ENCODE measurements around the gene PDE1C.

The PDE1C gene

DNA sequence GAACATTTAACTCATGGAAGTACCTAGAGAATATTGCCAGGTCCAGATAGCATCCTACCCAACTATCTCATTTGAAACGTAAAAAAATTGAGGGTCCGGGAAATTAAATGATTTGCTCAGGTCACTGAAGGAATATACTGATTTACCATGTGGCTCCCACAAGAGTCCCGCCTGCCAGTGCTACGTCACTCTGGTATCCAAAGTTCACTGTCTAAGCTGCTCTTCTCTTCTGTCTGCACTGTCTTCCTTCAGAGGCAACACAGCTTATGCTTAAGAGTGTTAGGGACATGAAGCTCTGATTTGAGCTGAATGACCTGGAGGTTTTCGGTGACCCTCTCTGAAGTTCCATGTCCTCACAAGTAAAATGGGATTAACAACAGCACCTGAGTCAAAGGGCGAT lies 114.6 kb downstream of the PDE1C start:
- Histone ChIP-seq H3K27ac (ENCODE audit: low read depth, low read length) (no peak overlapping the region), H3K9me3 (ENCODE audit: control insufficient read depth in 1 of 2, low read length in 2 of 2) (no peaks in the 10 kb centered on the region), H3K9ac (ENCODE audit: low read depth in 1 of 2, low read length in 2 of 2) (no peak overlapping the region), H3K27me3 (ENCODE audit: control insufficient read depth in 1 of 2, insufficient read depth in 2 of 2, low read length in 2 of 2) (no peaks in the 10 kb centered on the region), H3K4me3 (ENCODE audit: low read depth in 1 of 2, low read length in 2 of 2) (no peak overlapping the region), H3K36me3 (ENCODE audit: control insufficient read depth in 1 of 2, insufficient read depth in 2 of 2, low read length in 2 of 2) (no peaks in the 10 kb centered on the region), H3K4me1 (ENCODE audit: control insufficient read depth in 1 of 2, insufficient read depth in 2 of 2, low read length in 2 of 2) (no peaks in the 10 kb centered on the region)

GRCh38 chr7:31955021-31955420 lies 115.2 kb downstream of the PDE1C start:
- Histone ChIP-seq H3K4me3 (ENCODE audit: low read depth in 1 of 2, low read length in 2 of 2) (no peak overlapping the region), H3K27me3 (ENCODE audit: control insufficient read depth in 1 of 2, insufficient read depth in 2 of 2, low read length in 2 of 2) (no peaks in the 10 kb centered on the region), H3K9ac (ENCODE audit: low read depth in 1 of 2, low read length in 2 of 2) (no peak overlapping the region), H3K27ac (ENCODE audit: low read depth, low read length) (no peak overlapping the region), H3K4me1 (ENCODE audit: control insufficient read depth in 1 of 2, insufficient read depth in 2 of 2, low read length in 2 of 2) (no peaks in the 10 kb centered on the region), H3K36me3 (ENCODE audit: control insufficient read depth in 1 of 2, insufficient read depth in 2 of 2, low read length in 2 of 2) (no peaks in the 10 kb centered on the region), H3K9me3 (ENCODE audit: control insufficient read depth in 1 of 2, low read length in 2 of 2) (no peaks in the 10 kb centered on the region)

- no peaks in the 10 kb centered on the region for H3K27me3 ChIP-seq (ENCODE audit: control insufficient read depth in 1 of 2, insufficient read depth in 2 of 2, low read length in 2 of 2)
- no peak overlapping the region for H3K9ac ChIP-seq (ENCODE audit: low read depth in 1 of 2, low read length in 2 of 2)
- no peaks in the 10 kb centered on the region for H3K9me3 ChIP-seq (ENCODE audit: control insufficient read depth in 1 of 2, low read length in 2 of 2)
- H3K36me3 ChIP-seq (ENCODE audit: control insufficient read depth in 1 of 2, insufficient read depth in 2 of 2, low read length in 2 of 2): no peaks in the 10 kb centered on the region
- no peak overlapping the region for H3K4me3 ChIP-seq (ENCODE audit: low read depth in 1 of 2, low read length in 2 of 2)
- H3K4me1 ChIP-seq (ENCODE audit: control insufficient read depth in 1 of 2, insufficient read depth in 2 of 2, low read length in 2 of 2): no peaks in the 10 kb centered on the region
- no peak overlapping the region for H3K27ac ChIP-seq (ENCODE audit: low read depth, low read length)
Observed at GRCh38 chr7:31954500-31954899, 115.7 kb downstream of the PDE1C start.

DNA sequence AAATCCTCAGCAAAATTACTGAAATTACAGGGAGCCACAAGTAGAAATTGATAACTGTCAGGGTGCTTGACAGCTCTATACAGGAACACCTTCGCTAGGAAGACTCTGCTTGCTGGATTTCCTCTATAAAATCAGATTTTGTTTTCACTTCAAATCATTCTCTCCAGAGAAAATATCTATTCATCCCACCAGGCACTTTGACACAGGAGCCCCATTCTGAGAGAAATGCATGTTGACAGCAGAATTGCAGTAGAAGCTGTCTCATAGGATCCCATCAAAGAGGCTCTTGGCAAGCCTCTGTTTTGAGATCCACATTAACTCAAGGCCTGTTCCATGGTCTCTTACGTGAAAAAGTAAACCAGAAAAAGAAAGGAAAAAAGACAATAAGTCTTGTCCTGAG lies 116.8 kb downstream of the PDE1C start:
- Histone ChIP-seq H3K27ac (ENCODE audit: low read depth, low read length) (no peak overlapping the region), H3K27me3 (ENCODE audit: control insufficient read depth in 1 of 2, insufficient read depth in 2 of 2, low read length in 2 of 2) (no peaks in the 10 kb centered on the region), H3K9ac (ENCODE audit: low read depth in 1 of 2, low read length in 2 of 2) (no peak overlapping the region), H3K4me3 (ENCODE audit: low read depth in 1 of 2, low read length in 2 of 2) (no peak overlapping the region), H3K4me1 (ENCODE audit: control insufficient read depth in 1 of 2, insufficient read depth in 2 of 2, low read length in 2 of 2) (peaks cover 6% of the 10 kb centered on the region in 2 donors), H3K36me3 (ENCODE audit: control insufficient read depth in 1 of 2, insufficient read depth in 2 of 2, low read length in 2 of 2) (no peaks in the 10 kb centered on the region), H3K9me3 (ENCODE audit: control insufficient read depth in 1 of 2, low read length in 2 of 2) (no peaks in the 10 kb centered on the region)

GRCh38 chr7:31950091-31950755 lies 120.0 kb downstream of the PDE1C start:
- no peaks in the 10 kb centered on the region for H3K27me3 ChIP-seq (ENCODE audit: control insufficient read depth in 1 of 2, insufficient read depth in 2 of 2, low read length in 2 of 2)
- H3K36me3 ChIP-seq (ENCODE audit: control insufficient read depth in 1 of 2, insufficient read depth in 2 of 2, low read length in 2 of 2): no peaks in the 10 kb centered on the region
- H3K9me3 ChIP-seq (ENCODE audit: control insufficient read depth in 1 of 2, low read length in 2 of 2): peaks cover 7 to 9% of the 10 kb centered on the region in 2 donors
- no peak overlapping the region for H3K9ac ChIP-seq (ENCODE audit: low read depth in 1 of 2, low read length in 2 of 2)
- H3K4me3 ChIP-seq (ENCODE audit: low read depth in 1 of 2, low read length in 2 of 2): no peak overlapping the region
- peaks cover 7 to 15% of the 10 kb centered on the region in 2 donors for H3K4me1 ChIP-seq (ENCODE audit: control insufficient read depth in 1 of 2, insufficient read depth in 2 of 2, low read length in 2 of 2)
- no peak overlapping the region for H3K27ac ChIP-seq (ENCODE audit: low read depth, low read length)

DNA sequence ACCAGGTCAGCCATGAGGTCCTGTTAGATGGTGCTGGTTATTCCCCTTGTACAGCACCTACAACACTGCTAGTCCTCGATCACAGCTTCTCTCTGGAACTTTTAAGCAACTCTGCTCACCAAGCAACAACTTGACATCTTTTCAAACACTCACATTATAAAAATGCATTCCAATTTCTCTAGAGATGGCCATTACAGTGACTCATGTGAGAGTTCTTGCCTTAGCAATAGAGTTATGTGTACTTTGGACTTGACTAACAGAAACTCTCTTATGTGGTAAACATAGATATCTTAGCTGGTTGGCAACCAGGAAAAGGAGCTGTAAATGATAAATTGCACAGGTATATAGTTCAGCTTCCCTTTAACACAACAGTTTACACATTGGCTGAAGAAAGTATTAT lies 122.2 kb downstream of the PDE1C start:
- H3K9me3 ChIP-seq (ENCODE audit: control insufficient read depth in 1 of 2, low read length in 2 of 2): peaks cover 7 to 9% of the 10 kb centered on the region in 2 donors
- peaks cover 7 to 15% of the 10 kb centered on the region in 2 donors for H3K4me1 ChIP-seq (ENCODE audit: control insufficient read depth in 1 of 2, insufficient read depth in 2 of 2, low read length in 2 of 2)
- no peak overlapping the region for H3K4me3 ChIP-seq (ENCODE audit: low read depth in 1 of 2, low read length in 2 of 2)
- H3K27ac ChIP-seq (ENCODE audit: low read depth, low read length): no peak overlapping the region
- H3K9ac ChIP-seq (ENCODE audit: low read depth in 1 of 2, low read length in 2 of 2): no peak overlapping the region
- H3K36me3 ChIP-seq (ENCODE audit: control insufficient read depth in 1 of 2, insufficient read depth in 2 of 2, low read length in 2 of 2): no peaks in the 10 kb centered on the region
- H3K27me3 ChIP-seq (ENCODE audit: control insufficient read depth in 1 of 2, insufficient read depth in 2 of 2, low read length in 2 of 2): no peaks in the 10 kb centered on the region

GRCh38 chr7:31940167-31940566 lies 130.0 kb downstream of the PDE1C start:
- Histone ChIP-seq H3K27ac (ENCODE audit: low read depth, low read length) (no peak overlapping the region), H3K4me1 (ENCODE audit: control insufficient read depth in 1 of 2, insufficient read depth in 2 of 2, low read length in 2 of 2) (peaks cover 0 to 4% of the 10 kb centered on the region in 2 donors), H3K4me3 (ENCODE audit: low read depth in 1 of 2, low read length in 2 of 2) (no peak overlapping the region)

GRCh38 chr7:31939076-31939475 lies 131.1 kb downstream of the PDE1C start:
- Histone ChIP-seq H3K27ac (ENCODE audit: low read depth, low read length) (no peak overlapping the region), H3K4me3 (ENCODE audit: low read depth in 1 of 2, low read length in 2 of 2) (no peak overlapping the region), H3K27me3 (ENCODE audit: control insufficient read depth in 1 of 2, insufficient read depth in 2 of 2, low read length in 2 of 2) (no peaks in the 10 kb centered on the region), H3K4me1 (ENCODE audit: control insufficient read depth in 1 of 2, insufficient read depth in 2 of 2, low read length in 2 of 2) (peaks cover 0 to 4% of the 10 kb centered on the region in 2 donors), H3K9ac (ENCODE audit: low read depth in 1 of 2, low read length in 2 of 2) (no peak overlapping the region), H3K9me3 (ENCODE audit: control insufficient read depth in 1 of 2, low read length in 2 of 2) (no peaks in the 10 kb centered on the region), H3K36me3 (ENCODE audit: control insufficient read depth in 1 of 2, insufficient read depth in 2 of 2, low read length in 2 of 2) (no peaks in the 10 kb centered on the region)

More at GRCh38 chr7:31940167-31940566, 130.0 kb downstream of the PDE1C start:
- H3K9ac ChIP-seq (ENCODE audit: low read depth in 1 of 2, low read length in 2 of 2): no peak overlapping the region
- H3K27me3 ChIP-seq (ENCODE audit: control insufficient read depth in 1 of 2, insufficient read depth in 2 of 2, low read length in 2 of 2): no peaks in the 10 kb centered on the region
- no peaks in the 10 kb centered on the region for H3K9me3 ChIP-seq (ENCODE audit: control insufficient read depth in 1 of 2, low read length in 2 of 2)
- no peaks in the 10 kb centered on the region for H3K36me3 ChIP-seq (ENCODE audit: control insufficient read depth in 1 of 2, insufficient read depth in 2 of 2, low read length in 2 of 2)

DNA sequence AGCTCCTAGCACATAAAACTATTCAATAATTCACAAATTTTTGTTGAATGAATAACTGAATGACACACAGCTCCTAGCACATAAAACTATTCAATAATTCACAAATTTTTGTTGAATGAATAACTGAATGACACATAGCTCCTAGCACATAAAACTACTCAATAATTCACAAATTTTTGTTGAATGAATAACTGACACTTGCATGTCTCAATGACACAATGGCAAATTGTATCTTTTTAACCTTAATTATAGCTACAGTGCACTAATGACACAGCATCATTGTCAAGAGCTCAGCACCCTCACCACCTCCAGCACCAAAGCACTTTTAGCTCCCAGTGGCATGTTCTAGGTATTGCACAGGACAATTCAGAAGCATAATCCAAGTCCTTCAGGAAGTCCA lies 131.6 kb downstream of the PDE1C start:
- Histone ChIP-seq H3K9me3 (ENCODE audit: control insufficient read depth in 1 of 2, low read length in 2 of 2) (no peaks in the 10 kb centered on the region), H3K36me3 (ENCODE audit: control insufficient read depth in 1 of 2, insufficient read depth in 2 of 2, low read length in 2 of 2) (no peaks in the 10 kb centered on the region), H3K4me1 (ENCODE audit: control insufficient read depth in 1 of 2, insufficient read depth in 2 of 2, low read length in 2 of 2) (peaks cover 0 to 4% of the 10 kb centered on the region in 2 donors), H3K4me3 (ENCODE audit: low read depth in 1 of 2, low read length in 2 of 2) (no peak overlapping the region), H3K9ac (ENCODE audit: low read depth in 1 of 2, low read length in 2 of 2) (no peak overlapping the region), H3K27me3 (ENCODE audit: control insufficient read depth in 1 of 2, insufficient read depth in 2 of 2, low read length in 2 of 2) (no peaks in the 10 kb centered on the region), H3K27ac (ENCODE audit: low read depth, low read length) (no peak overlapping the region)

- peaks cover 0 to 4% of the 10 kb centered on the region in 2 donors for H3K4me1 ChIP-seq (ENCODE audit: control insufficient read depth in 1 of 2, insufficient read depth in 2 of 2, low read length in 2 of 2)
- H3K9ac ChIP-seq (ENCODE audit: low read depth in 1 of 2, low read length in 2 of 2): no peak overlapping the region
- H3K27me3 ChIP-seq (ENCODE audit: control insufficient read depth in 1 of 2, insufficient read depth in 2 of 2, low read length in 2 of 2): no peaks in the 10 kb centered on the region
- H3K4me3 ChIP-seq (ENCODE audit: low read depth in 1 of 2, low read length in 2 of 2): no peak overlapping the region
- no peak overlapping the region for H3K27ac ChIP-seq (ENCODE audit: low read depth, low read length)
- no peaks in the 10 kb centered on the region for H3K9me3 ChIP-seq (ENCODE audit: control insufficient read depth in 1 of 2, low read length in 2 of 2)
- no peaks in the 10 kb centered on the region for H3K36me3 ChIP-seq (ENCODE audit: control insufficient read depth in 1 of 2, insufficient read depth in 2 of 2, low read length in 2 of 2)
Observed at GRCh38 chr7:31937982-31938381, 132.2 kb downstream of the PDE1C start.

Measured in duodenal mucosa (tissue), 2 donors.